Mesenchymal stem cell (in vitro differentiated cells and primary cell): Measurements from ENCODE around the gene HOMEZ.

Experiments used
- DNase-seq: peaks from one replicate; pipeline ENCODE4 v3.0.0-alpha.2; 2013
- H2AFZ ChIP-seq: one replicate; pipeline ENCODE4 v1.6.1; 2013; ENCODE audit warnings: low read depth, mild to moderate bottlenecking, control low read depth, inconsistent platforms, low read length, moderate library complexity
- H2AK5ac ChIP-seq: 2 replicates; pipeline ENCODE4 v1.6.1; 2013; ENCODE audit warnings: low read length, moderate library complexity, mild to moderate bottlenecking, inconsistent platforms; ENCODE audit not compliant: severe bottlenecking
- H2BK120ac ChIP-seq: one replicate; pipeline ENCODE4 v1.6.1; 2013; ENCODE audit warnings: low read depth, mild to moderate bottlenecking, inconsistent platforms, low read length, moderate library complexity
- H2BK12ac ChIP-seq, 2 experiments: one replicate each; pipeline ENCODE4 v1.6.1; 2013; ENCODE audit warnings: inconsistent platforms in 2 of 2, low read length in 2 of 2, mild to moderate bottlenecking in 2 of 2, moderate library complexity in 2 of 2, control low read depth in 1 of 2
- H2BK15ac ChIP-seq: one replicate; pipeline ENCODE4 v1.6.1; 2013; ENCODE audit warnings: mild to moderate bottlenecking, low read depth, inconsistent platforms; ENCODE audit not compliant: poor library complexity, severe bottlenecking
- H2BK5ac ChIP-seq: 2 replicates; pipeline ENCODE4 v1.6.1; 2013; ENCODE audit warnings: low read depth, mild to moderate bottlenecking, low read length, control low read depth, inconsistent platforms; ENCODE audit not compliant: poor library complexity, severe bottlenecking
- H3K14ac ChIP-seq, 2 experiments: one replicate each; pipeline ENCODE4 v1.6.1; 2013; ENCODE audit warnings: inconsistent platforms in 2 of 2, low read length in 2 of 2, control low read depth in 1 of 2, mild to moderate bottlenecking in 1 of 2, moderate library complexity in 1 of 2
- H3K18ac ChIP-seq, 2 experiments: one replicate each; pipeline ENCODE4 v1.6.1; 2013; ENCODE audit warnings: inconsistent platforms in 2 of 2, low read length in 2 of 2, control low read depth in 1 of 2, low read depth in 1 of 2, mild to moderate bottlenecking in 1 of 2
- H3K23ac ChIP-seq, 2 experiments: one replicate each; pipeline ENCODE4 v1.6.1; 2013; ENCODE audit warnings: inconsistent platforms in 2 of 2, low read length in 2 of 2, mild to moderate bottlenecking in 2 of 2, moderate library complexity in 2 of 2, control low read depth in 1 of 2
- H3K27ac ChIP-seq: 2 replicates; pipeline ENCODE4 v1.5.1; 2013; ENCODE audit warnings: mild to moderate bottlenecking, moderate library complexity, low read length, control low read depth, inconsistent platforms; ENCODE audit not compliant: poor library complexity, severe bottlenecking
- H3K27me3 ChIP-seq, 2 experiments: 2 replicates each; pipeline versions ENCODE4 v1.6.1 to v1.7.0; 2013; ENCODE audit warnings: low read length in 2 of 2, mild to moderate bottlenecking in 2 of 2, moderate library complexity in 2 of 2, control low read depth in 1 of 2, inconsistent platforms in 1 of 2; ENCODE audit not compliant: control insufficient read depth in 1 of 2, insufficient read depth in 1 of 2
- H3K36me3 ChIP-seq, 2 experiments: 2 replicates each; pipeline versions ENCODE4 v1.6.1 to v1.7.0; 2013; ENCODE audit warnings: low read length in 2 of 2, control low read depth in 1 of 2, inconsistent platforms in 1 of 2, low read depth in 1 of 2, mild to moderate bottlenecking in 1 of 2; ENCODE audit not compliant: insufficient read depth in 2 of 2, control insufficient read depth in 1 of 2
- H3K4ac ChIP-seq, 2 experiments: one replicate each; pipeline ENCODE4 v1.6.1; 2013; ENCODE audit warnings: inconsistent platforms in 2 of 2, low read length in 2 of 2, mild to moderate bottlenecking in 2 of 2, moderate library complexity in 2 of 2, control low read depth in 1 of 2, low read depth in 1 of 2
- H3K4me1 ChIP-seq: 2 replicates; pipeline ENCODE4 v1.6.1; 2013; ENCODE audit warnings: low read depth, low read length, control low read depth; ENCODE audit not compliant: control insufficient read depth, insufficient read depth
- H3K4me2 ChIP-seq: 2 replicates; pipeline ENCODE4 v1.6.1; 2013; ENCODE audit warnings: low read length, mild to moderate bottlenecking, inconsistent platforms; ENCODE audit not compliant: poor library complexity, severe bottlenecking
- H3K4me3 ChIP-seq, 2 experiments: 2 replicates each; pipeline versions ENCODE4 v1.5.1 to v1.7.0; 2013; ENCODE audit warnings: low read length in 2 of 2, mild to moderate bottlenecking in 2 of 2, control low read depth in 1 of 2, low read depth in 1 of 2; ENCODE audit not compliant: insufficient read depth in 1 of 2
- H3K79me1 ChIP-seq: replicated peaks from 2 replicates; pipeline ENCODE4 v1.6.1; 2013; ENCODE audit warnings: mild to moderate bottlenecking, control low read depth, low read length, inconsistent platforms; ENCODE audit not compliant: poor library complexity, severe bottlenecking
- H3K9ac ChIP-seq: 2 replicates; pipeline ENCODE4 v1.7.0; 2013; ENCODE audit warnings: mild to moderate bottlenecking, low read length, moderate library complexity
- H3K9me3 ChIP-seq: 2 replicates; pipeline ENCODE4 v1.7.0; 2013; ENCODE audit warnings: mild to moderate bottlenecking, low read length; ENCODE audit not compliant: control insufficient read depth
- H4K8ac ChIP-seq: one replicate; pipeline ENCODE4 v1.6.1; 2013; ENCODE audit warnings: inconsistent platforms, mild to moderate bottlenecking, low read length, moderate library complexity
- H4K91ac ChIP-seq: one replicate; pipeline ENCODE4 v1.6.1; 2013; ENCODE audit warnings: mild to moderate bottlenecking, low read length, inconsistent platforms
- whole genome bisulfite sequencing: methylation state at CpG from one replicate; pipeline ENCODE4 v1.1.7; 2013; ENCODE audit warnings: mixed read lengths; 5-methylcytosine and 5-hydroxymethylcytosine counted together

The HOMEZ gene

DNA sequence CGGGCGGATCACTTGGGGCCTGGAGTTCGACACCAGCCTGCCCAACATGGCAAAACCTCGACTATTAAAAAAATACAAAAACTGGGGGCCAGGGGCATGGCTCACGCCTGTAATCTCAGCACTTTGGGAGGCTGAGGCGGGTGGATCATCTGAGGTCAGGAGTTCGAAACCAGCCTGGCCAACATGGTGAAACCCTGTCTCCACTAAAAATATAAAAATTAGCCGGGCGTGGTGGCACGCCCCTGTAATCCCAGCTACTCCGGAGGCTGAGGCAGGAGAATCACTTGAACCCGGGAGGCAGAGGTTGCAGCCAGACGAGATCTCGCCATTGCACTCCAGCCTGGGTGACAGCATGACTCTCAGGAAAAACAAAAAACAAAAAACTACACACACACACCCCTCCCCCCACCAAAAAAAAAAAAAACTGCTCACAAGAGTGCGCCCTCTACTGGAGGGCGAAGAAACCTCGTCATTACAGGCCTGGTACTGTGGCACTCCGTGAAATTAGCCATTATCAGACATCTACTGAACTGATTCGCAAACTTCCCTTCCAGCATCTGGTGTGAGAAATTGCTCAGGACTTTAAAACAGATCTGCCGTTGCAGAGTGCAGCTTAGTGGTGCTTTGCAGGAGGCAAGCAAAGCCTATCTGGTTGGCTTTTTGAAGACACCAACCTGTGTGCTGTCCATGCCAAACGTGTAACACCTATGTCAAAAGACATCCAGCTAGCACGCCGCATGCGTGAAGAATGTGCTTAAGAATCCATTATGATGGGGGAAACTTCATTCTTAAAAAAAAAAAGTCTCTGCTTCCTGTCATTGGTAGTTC, 9.0 kb upstream of the HOMEZ start:
- Histone ChIP-seq H2AFZ (no peak overlapping the region), H4K8ac (no peak overlapping the region), H4K91ac (no peak overlapping the region), H3K4me3 (no peak overlapping the region), H3K36me3 (peaks cover 6 to 8% of the 10 kb centered on the region in 2 experiments), H3K18ac (no peak overlapping the region), H3K27ac (no peak overlapping the region), H3K9ac (peak overlapping the region; percentile 54), H3K27me3 (peaks cover 5 to 6% of the 10 kb centered on the region in 2 experiments), H2AK5ac (no peak overlapping the region), H3K4me1 (peaks cover 2% of the 10 kb centered on the region), H3K23ac (no peak overlapping the region), H2BK5ac (no peak overlapping the region), H3K4me2 (peak overlapping the region; percentile 21), H2BK15ac (no peak overlapping the region), H3K4ac (no peak overlapping the region), H2BK12ac (no peak overlapping the region), H3K9me3 (no peaks in the 10 kb centered on the region), H2BK120ac (no peak overlapping the region), H3K14ac (no peak overlapping the region), H3K79me1 (peaks cover 4% of the 10 kb centered on the region)
- peak; percentile 61 for DNase-seq
- WGBS, result 60% methylated on average over 24 of the region's 24 CpGs

DNA sequence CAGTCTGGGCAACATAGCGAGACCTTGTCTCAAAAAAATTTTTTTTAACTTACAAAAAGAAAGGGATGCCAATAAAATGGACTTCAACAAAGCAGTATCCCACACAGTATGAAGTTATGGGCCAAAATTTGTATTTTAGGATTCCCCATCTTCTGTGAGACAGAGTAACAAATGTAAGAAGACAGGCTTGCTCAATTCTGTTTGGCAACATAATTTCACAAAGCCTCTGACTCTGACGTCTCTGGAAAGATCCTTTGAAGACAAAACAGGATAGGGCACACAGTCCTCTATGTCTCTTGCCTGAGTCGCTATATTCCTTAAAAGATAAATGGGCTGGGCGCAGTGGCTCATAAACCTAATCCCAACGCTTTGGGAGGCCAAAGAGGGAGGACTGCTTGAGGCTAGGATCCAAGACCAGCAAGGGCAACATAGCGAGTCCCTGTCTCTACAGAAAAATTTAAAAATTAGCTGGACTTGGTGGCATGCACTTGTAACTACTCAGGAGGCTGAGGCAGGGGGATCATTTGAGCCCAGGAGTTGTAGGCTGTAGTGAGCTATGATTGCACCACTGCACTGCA, 1.1 kb upstream of the HOMEZ start:
- H3K4me3 ChIP-seq, result peak overlapping the region in 1 of 2 experiments; percentile 94
- H3K23ac ChIP-seq, result no peak overlapping the region
- H3K27ac ChIP-seq, result peak overlapping the region; percentile 77
- H2BK15ac ChIP-seq, result no peak overlapping the region
- peak overlapping the region in 1 of 2 experiments; percentile 47 for H3K4ac ChIP-seq
- H3K9me3 ChIP-seq, result no peaks in the 10 kb centered on the region
- no peak overlapping the region for H3K18ac ChIP-seq
- peak overlapping the region; percentile 62 for H3K4me2 ChIP-seq
- no peak overlapping the region for H2BK12ac ChIP-seq
- no peak overlapping the region for H3K14ac ChIP-seq
- no peak overlapping the region for H2BK5ac ChIP-seq
- no peak overlapping the region for H4K91ac ChIP-seq
- WGBS, result 78% methylated on average over 6 of the region's 6 CpGs
- H4K8ac ChIP-seq, result peak overlapping the region; percentile 39
- DNase-seq, result peak; percentile 49
- peaks cover 5% of the 10 kb centered on the region for H3K4me1 ChIP-seq
- peaks cover 0 to 7% of the 10 kb centered on the region in 2 experiments for H3K27me3 ChIP-seq
- H2AFZ ChIP-seq, result no peak overlapping the region
- H3K9ac ChIP-seq, result peak overlapping the region; percentile 91
- H3K79me1 ChIP-seq, result peaks cover 12% of the 10 kb centered on the region
- peak overlapping the region; percentile 59 for H2BK120ac ChIP-seq
- H2AK5ac ChIP-seq, result peak overlapping the region; percentile 63
- no peaks in the 10 kb centered on the region for H3K36me3 ChIP-seq

DNA sequence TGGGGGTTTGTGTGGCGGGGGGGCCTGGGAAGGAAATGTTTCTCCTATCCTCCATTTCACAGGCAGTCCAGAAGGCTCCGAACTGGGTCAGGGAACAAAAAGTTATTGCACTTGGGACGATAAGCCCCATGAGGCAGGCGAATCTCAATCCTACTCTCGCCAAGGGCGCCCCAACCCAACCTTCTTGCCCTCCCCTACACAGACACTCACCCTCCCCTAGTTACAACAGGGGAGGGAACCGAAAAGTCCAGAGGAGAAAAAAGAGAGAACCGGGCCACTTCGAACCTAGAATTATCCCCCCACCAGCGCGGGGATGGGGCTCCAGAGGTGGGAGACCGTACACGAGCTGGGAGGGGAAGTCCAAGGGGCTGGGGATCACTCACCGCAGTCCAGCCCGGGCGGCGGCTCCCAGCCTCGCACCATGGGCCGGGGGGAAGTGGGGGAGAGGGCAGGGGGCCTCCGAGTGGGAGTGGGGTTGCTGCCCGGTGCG, 357 bp downstream of the HOMEZ start:
- H3K4me3 ChIP-seq, result peak overlapping the region; percentile 89 to 94
- peak overlapping the region; percentile 68 for H2AFZ ChIP-seq
- no peaks in the 10 kb centered on the region for H3K36me3 ChIP-seq
- no peak overlapping the region for H2BK5ac ChIP-seq
- 0% methylated on average over 17 of the region's 22 CpGs for WGBS
- no peak overlapping the region for H3K27ac ChIP-seq
- H3K23ac ChIP-seq, result no peak overlapping the region
- peak overlapping the region; percentile 67 for H2BK120ac ChIP-seq
- no peak overlapping the region for H2BK12ac ChIP-seq
- H3K18ac ChIP-seq, result peak overlapping the region; percentile 77 to 83
- H4K8ac ChIP-seq, result peak overlapping the region; percentile 36
- H3K9ac ChIP-seq, result peak overlapping the region; percentile 93
- peaks cover 17% of the 10 kb centered on the region for H3K79me1 ChIP-seq
- peaks cover 5% of the 10 kb centered on the region for H3K4me1 ChIP-seq
- H3K4ac ChIP-seq, result peak overlapping the region; percentile 31 to 74
- H3K14ac ChIP-seq, result peak overlapping the region in 1 of 2 experiments; percentile 83
- peak overlapping the region; percentile 26 for H2BK15ac ChIP-seq
- peak overlapping the region; percentile 78 for H3K4me2 ChIP-seq
- H2AK5ac ChIP-seq, result no peak overlapping the region
- H4K91ac ChIP-seq, result no peak overlapping the region
- H3K9me3 ChIP-seq, result no peaks in the 10 kb centered on the region
- no peak for DNase-seq
- H3K27me3 ChIP-seq, result peaks cover 0 to 7% of the 10 kb centered on the region in 2 experiments
